Endothelial cell of umbilical vein (primary cell): Measurements from ENCODE around the gene WNT8A.

Experiments used
- EZH2 ChIP-seq: IDR thresholded peaks from 2 replicates; pipeline ENCODE4 v1.6.1; 2012; ENCODE audit warnings: borderline replicate concordance, low read depth, mild to moderate bottlenecking, moderate library complexity, low read length, inconsistent platforms; ENCODE audit not compliant: severe bottlenecking
- POLR2A ChIP-seq: IDR thresholded peaks from 2 replicates; pipeline ENCODE4 v1.6.1; 2012; ENCODE audit warnings: low read depth, mild to moderate bottlenecking, control low read depth, low read length
- TF ChIP-seq, protein P1 (sequence below), 2 donors: IDR thresholded peaks; 1 replicate in 1 of 2; 2 replicates in 1 of 2; pipeline ENCODE4 v1.5.1; 2011; ENCODE audit warnings: low read length in 2 of 2, mild to moderate bottlenecking in 2 of 2, moderate library complexity in 2 of 2, control low read depth in 1 of 2, inconsistent platforms in 1 of 2, low read depth in 1 of 2; ENCODE audit not compliant: insufficient read depth in 1 of 2; ENCODE audit errors: extremely low read depth in 1 of 2

GRCh38 chr5:138054206-138054605, 29.6 kb upstream of the WNT8A start:
- TF ChIP-seq, protein P1, sequence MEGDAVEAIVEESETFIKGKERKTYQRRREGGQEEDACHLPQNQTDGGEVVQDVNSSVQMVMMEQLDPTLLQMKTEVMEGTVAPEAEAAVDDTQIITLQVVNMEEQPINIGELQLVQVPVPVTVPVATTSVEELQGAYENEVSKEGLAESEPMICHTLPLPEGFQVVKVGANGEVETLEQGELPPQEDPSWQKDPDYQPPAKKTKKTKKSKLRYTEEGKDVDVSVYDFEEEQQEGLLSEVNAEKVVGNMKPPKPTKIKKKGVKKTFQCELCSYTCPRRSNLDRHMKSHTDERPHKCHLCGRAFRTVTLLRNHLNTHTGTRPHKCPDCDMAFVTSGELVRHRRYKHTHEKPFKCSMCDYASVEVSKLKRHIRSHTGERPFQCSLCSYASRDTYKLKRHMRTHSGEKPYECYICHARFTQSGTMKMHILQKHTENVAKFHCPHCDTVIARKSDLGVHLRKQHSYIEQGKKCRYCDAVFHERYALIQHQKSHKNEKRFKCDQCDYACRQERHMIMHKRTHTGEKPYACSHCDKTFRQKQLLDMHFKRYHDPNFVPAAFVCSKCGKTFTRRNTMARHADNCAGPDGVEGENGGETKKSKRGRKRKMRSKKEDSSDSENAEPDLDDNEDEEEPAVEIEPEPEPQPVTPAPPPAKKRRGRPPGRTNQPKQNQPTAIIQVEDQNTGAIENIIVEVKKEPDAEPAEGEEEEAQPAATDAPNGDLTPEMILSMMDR (IDR thresholded peaks at IDR 0.05; ENCODE audit: extremely low read depth in 1 of 2, insufficient read depth in 1 of 2, low read depth in 1 of 2, low read length in 2 of 2) = no peak
- no peak for TF ChIP-seq POLR2A
- TF ChIP-seq EZH2 = no peak
